H1 (cell line): ENCODE measurements around the gene UROC1. TPM values are rescaled to one million over a fixed set of nuclear protein-coding genes. Genes with fewer than 3 reads are reported as not detected.

Source experiments
- CTCF ChIA-PET: fragments of 300-600 bp; sonication (Branson Sonifier 250); formaldehyde crosslinking; loops from one replicate; lab custom pipeline; 2021; ENCODE audit not compliant: partially characterized antibody; lab: Charles Lee
- POLR2A ChIA-PET: fragments of 300-600 bp; sonication (Branson Sonifier 250); formaldehyde crosslinking; loops from one replicate; lab custom pipeline; 2021; ENCODE audit warnings: inconsistent platforms; ENCODE audit not compliant: partially characterized antibody; lab: Charles Lee
- DNase-seq, 2 experiments: peaks; one replicate each; pipeline versions ENCODE4 v3.0.0 to v3.0.0-alpha.2; 2010 to 2022; ENCODE audit warnings: low spot score in 2 of 2, low read depth in 1 of 2, mixed read lengths in 1 of 2
- FAIRE-seq: peaks from 2 replicates; lab custom pipeline; 2011; peaks lifted over from hg19 to GRCh38; lab: Jason Lieb, UNC
- H2AFZ ChIP-seq: 2 replicates; pipeline ENCODE4 v1.8.1; 2012; ENCODE audit warnings: low read length, inconsistent platforms
- H2AK5ac ChIP-seq: 2 replicates; pipeline ENCODE4 v1.6.1; 2013; ENCODE audit warnings: low read depth, low read length
- H2BK120ac ChIP-seq: replicated peaks from 2 replicates; pipeline ENCODE3; 2013; ENCODE audit warnings: low read depth, low read length, inconsistent platforms
- H2BK12ac ChIP-seq: 2 replicates; pipeline ENCODE4 v1.6.1; 2013; ENCODE audit warnings: low read depth, low read length
- H2BK15ac ChIP-seq: 2 replicates; pipeline ENCODE4 v1.6.1; 2013; ENCODE audit warnings: low read length
- H2BK20ac ChIP-seq: 2 replicates; pipeline ENCODE4 v1.6.1; 2013; ENCODE audit warnings: low read length
- H2BK5ac ChIP-seq: 2 replicates; pipeline ENCODE4 v1.6.1; 2013; ENCODE audit warnings: low read depth, low read length
- H3K14ac ChIP-seq: 2 replicates; pipeline ENCODE4 v1.6.1; 2013; ENCODE audit warnings: inconsistent platforms; ENCODE audit not compliant: insufficient read length
- H3K18ac ChIP-seq: 2 replicates; pipeline ENCODE4 v1.6.1; 2013; ENCODE audit warnings: low read length; ENCODE audit errors: extremely low read depth
- H3K23ac ChIP-seq: 2 replicates; pipeline ENCODE4 v1.6.1; 2013; ENCODE audit warnings: inconsistent platforms; ENCODE audit not compliant: insufficient read length
- H3K23me2 ChIP-seq: 2 replicates; pipeline ENCODE4 v1.6.1; 2013; ENCODE audit warnings: low read depth, low read length
- H3K27ac ChIP-seq: 2 replicates; pipeline ENCODE4 v1.6.1; 2011; ENCODE audit warnings: low read depth, low read length, inconsistent platforms
- H3K27me3 ChIP-seq, 4 experiments: replicated peaks in 1 of 4; 1 replicate in 1 of 4; 2 replicates in 3 of 4; pipeline versions ENCODE4 v1.6.1 to v1.8.1; 2011 to 2013; ENCODE audit warnings: low read length in 3 of 4, mild to moderate bottlenecking in 3 of 4, inconsistent platforms in 2 of 4, mixed read lengths in 2 of 4, moderate library complexity in 1 of 4; ENCODE audit not compliant: control insufficient read depth in 3 of 4, insufficient read depth in 3 of 4; ENCODE audit errors: extremely low read depth in 1 of 4
- H3K36me3 ChIP-seq, 4 experiments: 2 replicates each; pipeline versions ENCODE4 v1.6.1 to v1.8.1; 2011 to 2013; ENCODE audit warnings: mild to moderate bottlenecking in 4 of 4, low read length in 3 of 4, moderate library complexity in 2 of 4, control low read depth in 1 of 4, inconsistent platforms in 1 of 4; ENCODE audit not compliant: insufficient read depth in 4 of 4, control insufficient read depth in 2 of 4
- H3K4ac ChIP-seq: replicated peaks from 2 replicates; pipeline ENCODE3; 2013; ENCODE audit warnings: low read length, low read depth, mixed read lengths, inconsistent platforms; ENCODE audit not compliant: insufficient read length
- H3K4me1 ChIP-seq, 4 experiments: replicated peaks in 1 of 4; 1 replicate in 1 of 4; 2 replicates in 3 of 4; pipeline versions ENCODE4 v1.6.1 to v1.8.1; 2011 to 2013; ENCODE audit warnings: low read length in 3 of 4, inconsistent platforms in 2 of 4, mixed read lengths in 1 of 4; ENCODE audit not compliant: insufficient read depth in 4 of 4, control insufficient read depth in 3 of 4
- H3K4me2 ChIP-seq, 2 experiments: 2 replicates each; pipeline versions ENCODE4 v1.6.1 to v1.8.1; 2011 to 2013; ENCODE audit warnings: low read depth in 2 of 2, low read length in 2 of 2, control low read depth in 1 of 2, inconsistent platforms in 1 of 2, mild to moderate bottlenecking in 1 of 2; ENCODE audit not compliant: insufficient read depth in 1 of 2
- H3K4me3 ChIP-seq, 4 experiments: fragments of 200-600, 300-600 bp in 1 of 4; sonication (generic), shearing (Covaris generic), sonication (Bioruptor Twin) in 1 of 4; 2 replicates each; pipeline versions ENCODE4 v1.5.1 to v1.8.1; 2011 to 2016; ENCODE audit warnings: low read length in 4 of 4, low read depth in 3 of 4, control low read depth in 2 of 4, inconsistent platforms in 2 of 4, mild to moderate bottlenecking in 2 of 4, mixed read lengths in 1 of 4, moderate library complexity in 1 of 4; ENCODE audit not compliant: insufficient read depth in 2 of 4; ENCODE audit errors: extremely low read depth in 1 of 4
- H3K56ac ChIP-seq: replicated peaks from 2 replicates; pipeline ENCODE3; 2013; ENCODE audit warnings: low read depth, mild to moderate bottlenecking, mixed read lengths, low read length, inconsistent platforms; ENCODE audit not compliant: insufficient read length
- H3K79me1 ChIP-seq: 2 replicates; pipeline ENCODE4 v1.6.1; 2013; ENCODE audit warnings: low read depth, low read length, control low read depth
- H3K79me2 ChIP-seq, 2 experiments: 2 replicates each; pipeline versions ENCODE4 v1.6.1 to v1.8.1; 2012 to 2013; ENCODE audit warnings: low read length in 2 of 2, mild to moderate bottlenecking in 2 of 2, inconsistent platforms in 1 of 2; ENCODE audit not compliant: insufficient read depth in 2 of 2, control insufficient read depth in 1 of 2
- H3K9ac ChIP-seq, 4 experiments: replicated peaks in 1 of 4; 1 replicate in 1 of 4; 2 replicates in 3 of 4; pipeline versions ENCODE4 v1.6.1 to v1.8.1; 2011 to 2013; ENCODE audit warnings: low read depth in 3 of 4, low read length in 3 of 4, control low read depth in 2 of 4, mild to moderate bottlenecking in 2 of 4, moderate library complexity in 2 of 4, inconsistent platforms in 1 of 4; ENCODE audit errors: extremely low read depth in 1 of 4
- H3K9me3 ChIP-seq, 2 experiments: 2 replicates each; pipeline versions ENCODE4 v1.6.1 to v1.8.1; 2012 to 2013; ENCODE audit warnings: mild to moderate bottlenecking in 2 of 2, moderate library complexity in 2 of 2, control low read depth in 1 of 2, inconsistent platforms in 1 of 2, low read depth in 1 of 2, low read length in 1 of 2, mixed read lengths in 1 of 2; ENCODE audit not compliant: insufficient read depth in 2 of 2
- H4K20me1 ChIP-seq, 2 experiments: replicated peaks in 1 of 2; 2 replicates each; pipeline versions ENCODE3 to v1.8.1; 2011 to 2013; ENCODE audit warnings: inconsistent platforms in 2 of 2, low read length in 2 of 2, mild to moderate bottlenecking in 1 of 2; ENCODE audit not compliant: insufficient read depth in 2 of 2, control insufficient read depth in 1 of 2
- H4K5ac ChIP-seq: 2 replicates; pipeline ENCODE4 v1.6.1; 2013; ENCODE audit warnings: low read length, low read depth, mixed read lengths, inconsistent platforms; ENCODE audit not compliant: insufficient read length
- H4K8ac ChIP-seq: 2 replicates; pipeline ENCODE4 v1.8.0; 2013; ENCODE audit warnings: mild to moderate bottlenecking, moderate library complexity, low read length, inconsistent platforms; ENCODE audit not compliant: insufficient read depth; ENCODE audit errors: extremely low read depth
- H4K91ac ChIP-seq: replicated peaks from 2 replicates; pipeline ENCODE3; 2013; ENCODE audit warnings: low read length, mixed read lengths, inconsistent platforms; ENCODE audit not compliant: insufficient read length
- ASH2L ChIP-seq: fragments of 200-600, 300-600 bp; sonication (generic); IDR thresholded peaks from one replicate; pipeline ENCODE4 v1.7.1; 2017; ENCODE audit warnings: low read length
- CTBP2 ChIP-seq: IDR thresholded peaks from 2 replicates; pipeline ENCODE4 v1.7.0; 2011; ENCODE audit warnings: borderline replicate concordance, mild to moderate bottlenecking, moderate library complexity, mixed read lengths, low read length; ENCODE audit not compliant: insufficient read depth, insufficient read length
- EZH2 ChIP-seq: fragments of 200-600 bp; sonication (generic); IDR thresholded peaks from 2 replicates; pipeline ENCODE4 v1.7.1; 2012; ENCODE audit warnings: low read depth, mild to moderate bottlenecking, moderate library complexity, low read length, inconsistent platforms; ENCODE audit not compliant: severe bottlenecking
- FOSL1 ChIP-seq: IDR thresholded peaks from 2 replicates; pipeline ENCODE4 v1.6.1; 2011; ENCODE audit warnings: mild to moderate bottlenecking, low read depth, low read length, moderate library complexity; ENCODE audit not compliant: insufficient read depth
- GTF2F1 ChIP-seq: IDR thresholded peaks from 2 replicates; pipeline ENCODE4 v1.6.1; 2012; ENCODE audit warnings: low read depth, low read length, improper control_type of control experiment, borderline replicate concordance
- HDAC2 ChIP-seq, 2 experiments: fragments of 300-600 bp in 1 of 2; sonication (generic) in 1 of 2; IDR thresholded peaks; 2 replicates each; pipeline ENCODE4 v1.6.1; 2011 to 2012; ENCODE audit warnings: low read depth in 2 of 2, low read length in 2 of 2, mild to moderate bottlenecking in 2 of 2, moderate library complexity in 2 of 2, borderline replicate concordance in 1 of 2, inconsistent platforms in 1 of 2
- HDAC6 ChIP-seq: IDR thresholded peaks from one replicate; pipeline ENCODE4 v1.7.1; 2012; ENCODE audit warnings: low read depth, mild to moderate bottlenecking, inconsistent platforms, low read length, moderate library complexity
- MAFK ChIP-seq: IDR thresholded peaks from 2 replicates; pipeline ENCODE4 v1.6.1; 2012; ENCODE audit warnings: low read depth, mild to moderate bottlenecking, improper control_type of control experiment, low read length
- NANOG ChIP-seq: IDR thresholded peaks from 2 replicates; pipeline ENCODE4 v1.6.1; 2011; ENCODE audit warnings: low read length, low read depth, mild to moderate bottlenecking, inconsistent platforms; ENCODE audit not compliant: insufficient read depth, poor library complexity, severe bottlenecking
- POLR2AphosphoS5 ChIP-seq: IDR thresholded peaks from 2 replicates; pipeline ENCODE4 v1.6.1; 2011; ENCODE audit warnings: low read depth, low read length
- TEAD4 ChIP-seq: IDR thresholded peaks from 2 replicates; pipeline ENCODE4 v1.6.1; 2012; ENCODE audit warnings: low read depth, low read length, inconsistent platforms, mixed read lengths
- WGBS, 2 experiments: shearing (Covaris generic) in 1 of 2; methylation state at CpG; one replicate each; pipeline versions ENCODE4 v1.1.6 to v1.1.7; 2013 to 2015; ENCODE audit warnings: low lambda C conversion rate in 2 of 2, mixed read lengths in 2 of 2, inconsistent platforms in 1 of 2, low coverage in 1 of 2, missing lambda C conversion rate in 1 of 2; ENCODE audit not compliant: insufficient replicate concordance in 2 of 2, insufficient coverage in 1 of 2, insufficient read length in 1 of 2; ENCODE audit errors: extremely low coverage in 1 of 2, missing lambda C conversion rate in 1 of 2; 5-methylcytosine and 5-hydroxymethylcytosine counted together
- polyA plus RNA-seq, 7 experiments: library from polyadenylated mRNA; depleted of rRNA in 3 of 7; stranded (reverse) in 5 of 7; unstranded in 2 of 7; fragments of >200 nt in 5 of 7; fragments of 200-250 nt in 2 of 7; gene quantifications; 1 replicate in 5 of 7; 2 replicates in 1 of 7; 4 replicates in 1 of 7; pipeline versions ENCODE4 v1.2.1 to v1.2.3, GENCODE V29; 2011 to 2013; ENCODE audit warnings: missing spikeins in 2 of 7, mixed read lengths in 2 of 7
- total RNA-seq: library from RNA; stranded (reverse); fragmentation: NEBNext Ultra II Directional; extraction: Animal tissue kit (Norgen Biotek cat#: 25700); gene quantifications from 2 replicates; pipeline ENCODE4 v1.2.1, GENCODE V29; 2021

Gene UROC1
- total and polyA plus RNA-seq, 2 of the 8 experiments (the other 6 are each of a cell fraction or from before 2014, with no cell fraction given): 0.03 TPM; not detected in 1

GRCh38 chr3:126475413-126476114 is 42.0 kb downstream of the UROC1 start, which contains the start of gene ZXDC:
Gene ZXDC, minus strand, starts transcription at chr3:126475891. Its CDS starts 26 bp downstream, at chr3:126475865.
- H2BK120ac ChIP-seq: peak within 1 kb of the TSS; percentile 48
- peaks cover 9 to 22% (median 14%) of the 10 kb centered on the region in 4 experiments; a peak in 6 of 7 replicates for H3K4me1 ChIP-seq
- H3K4me3 ChIP-seq: peak within 1 kb of the TSS; percentile 73 to 80 (median 74)
- H3K27ac ChIP-seq: peak within 1 kb of the TSS; percentile 80
- H3K9ac ChIP-seq: peak within 1 kb of the TSS; percentile 80 to 98 (median 85)
- WGBS, 2 experiments: 1% methylated on average over 29 of the region's 112 CpGs; no CpG with 5 or more reads in 1 of the 2 experiments
- peak within 1 kb of the TSS; percentile 67 for H3K56ac ChIP-seq
- H3K18ac ChIP-seq: peak within 1 kb of the TSS; percentile 71
- H4K8ac ChIP-seq: peak within 1 kb of the TSS; percentile 95
- H4K91ac ChIP-seq: peak within 1 kb of the TSS; percentile 75
- peak within 1 kb of the TSS; percentile 75; the same call in 1 of the 2 replicates for H2AK5ac ChIP-seq
- H3K27me3 ChIP-seq: no peaks in the 10 kb centered on the region
- peaks cover 4 to 16% (median 7%) of the 10 kb centered on the region in 4 experiments; a peak in 6 of 8 replicates for H3K36me3 ChIP-seq
- H4K5ac ChIP-seq: peak within 1 kb of the TSS; percentile 90
- no peak within 1 kb of the TSS for H3K14ac ChIP-seq
- H3K23me2 ChIP-seq: peaks cover 15% of the 10 kb centered on the region
- H3K4ac ChIP-seq: no peak within 1 kb of the TSS
- H2BK5ac ChIP-seq: peak within 1 kb of the TSS; percentile 94
- 0 out of 2 replicates have a peak within 1 kb of the TSS, but pooled peaks have one; percentile 34 for H2BK20ac ChIP-seq
- peaks cover 14 to 15% of the 10 kb centered on the region in 2 experiments for H4K20me1 ChIP-seq
- peak within 1 kb of the TSS; percentile 98 to 99 for H3K4me2 ChIP-seq
- H3K79me1 ChIP-seq: peaks cover 8% of the 10 kb centered on the region
- CTCF ChIA-PET: interaction anchor here (1.0 to 3.1 kb wide), 7 partner anchors 9 to 342 kb away, joined by 3 to 15 read pairs (median 4); no protein-coding TSS in a partner anchor
- H2AFZ ChIP-seq: peak within 1 kb of the TSS; percentile 48
- no peak within 1 kb of the TSS for H3K23ac ChIP-seq
- peak within 1 kb of the TSS; percentile 88 for H2BK12ac ChIP-seq
- FAIRE-seq: no peak
- no peaks in the 10 kb centered on the region for H3K9me3 ChIP-seq
- peaks cover 0 to 37% of the 10 kb centered on the region in 2 experiments; a peak in 2 of 4 replicates for H3K79me2 ChIP-seq
- peak within 1 kb of the TSS; percentile 88; the same call in 1 of the 2 replicates for H2BK15ac ChIP-seq
- peak; percentile 81 to 94 for DNase-seq
- POLR2A ChIA-PET: interaction anchor here (0.8 to 4.2 kb wide), 9 partner anchors 10 to 341 kb away, joined by 3 to 23 read pairs (median 3); partner anchors contain the start of gene KLF15
- no peak for TF ChIP-seq NANOG
- no peak for TF ChIP-seq HDAC2 (IDR thresholded peaks at IDR 0.05; ENCODE audit: borderline replicate concordance in 1 of 2, low read depth in 2 of 2, low read length in 2 of 2)
- TF ChIP-seq POLR2AphosphoS5: peak; percentile 70
- no peak for TF ChIP-seq HDAC6
- TF ChIP-seq GTF2F1: no peak
- TF ChIP-seq CTBP2: no peak
- TF ChIP-seq MAFK: no peak
- TF ChIP-seq FOSL1: no peak
- TF ChIP-seq ASH2L: no peak
- no peak for TF ChIP-seq EZH2
- no peak for TF ChIP-seq TEAD4
